Kidney (tissue), 14 donors: ENCODE results near the gene CREB1. TPM values are rescaled to one million over a fixed set of nuclear protein-coding genes. Genes with fewer than 3 reads are reported as not detected.

Experiments used
- DNase-seq, 5 donors: peaks; one replicate each; pipeline ENCODE4 v3.0.0-alpha.2; 2013 to 2020
- FAIRE-seq: peaks from 2 replicates; lab custom pipeline; 2012; peaks lifted over from hg19 to GRCh38; lab: Jason Lieb, UNC
- H3K27ac ChIP-seq, 2 donors: one replicate each; pipeline ENCODE4 v1.7.0; 2013; ENCODE audit warnings: low read depth in 2 of 2, low read length in 2 of 2, inconsistent platforms in 1 of 2
- H3K27me3 ChIP-seq: one replicate; pipeline ENCODE4 v1.7.1; 2013; ENCODE audit warnings: low read length, inconsistent platforms; ENCODE audit not compliant: control insufficient read depth, insufficient read depth
- H3K36me3 ChIP-seq, 3 donors: one replicate each; pipeline versions ENCODE4 v1.7.0 to v1.7.1; 2013; ENCODE audit warnings: low read length in 3 of 3, control low read depth in 1 of 3, inconsistent platforms in 1 of 3; ENCODE audit not compliant: insufficient read depth in 3 of 3, control insufficient read depth in 2 of 3
- H3K4me1 ChIP-seq, 3 donors: one replicate each; pipeline versions ENCODE4 v1.7.0 to v1.7.1; 2013; ENCODE audit warnings: low read length in 3 of 3, inconsistent platforms in 1 of 3, low read depth in 1 of 3; ENCODE audit not compliant: control insufficient read depth in 2 of 3, insufficient read depth in 2 of 3
- H3K4me3 ChIP-seq, 3 donors: one replicate each; pipeline versions ENCODE4 v1.7.0 to v1.8.1; 2013; ENCODE audit warnings: low read length in 3 of 3, control low read depth in 1 of 3, inconsistent platforms in 1 of 3
- H3K9ac ChIP-seq, 3 donors: one replicate each; pipeline versions ENCODE4 v1.7.0 to v1.7.1; 2013; ENCODE audit warnings: low read length in 3 of 3, control low read depth in 1 of 3, inconsistent platforms in 1 of 3
- H3K9me3 ChIP-seq, 3 donors: one replicate each; pipeline versions ENCODE4 v1.7.0 to v1.7.1; 2013; ENCODE audit warnings: low read length in 3 of 3, control low read depth in 1 of 3, inconsistent platforms in 1 of 3; ENCODE audit not compliant: control insufficient read depth in 2 of 3, insufficient read depth in 1 of 3
- intact Hi-C: fragments of 100-400 bp; cut with DNase I; formaldehyde crosslinking; loops from one replicate; pipeline ENCODE4 v1.11.1; 2022
- polyA plus RNA-seq: library from polyadenylated mRNA; stranded (reverse); fragments of 350-450 nt; fragmentation: Illumina TruSeq; extraction: RNeasy Lipid Tissue Mini Kit (QIAGEN cat#74804); gene quantifications from one replicate; pipeline ENCODE4 v1.2.3, GENCODE V29; 2014; ENCODE audit warnings: low read depth, low replicate concordance; ENCODE audit not compliant: insufficient read depth
- total RNA-seq: library from RNA; stranded (reverse); fragmentation: NEBNext Ultra II Directional; extraction: Animal tissue kit (Norgen Biotek cat#: 25700); gene quantifications from one replicate; pipeline ENCODE4 v1.2.1, GENCODE V29; 2021
- TF ChIP-seq, protein P1 (sequence below): IDR thresholded peaks from 3 replicates; pipeline ENCODE4 v1.5.1; 2012; ENCODE audit warnings: mild to moderate bottlenecking, moderate library complexity, borderline replicate concordance; ENCODE audit not compliant: insufficient read depth; ENCODE audit errors: extremely low read depth
- donor health status: control.
- donor health status: control.
- donor health status: control.
- donor health status: control.
- donor health status: control.
- donor health status: DM: yes; HTN: yes; CAD: no.
- donor health status: Normal renal cell carcinoma (clear cell type).

Gene CREB1
- total and polyA plus RNA-seq, 2 donors from 2014 or later, result 8.9 to 63.8 TPM

DNA sequence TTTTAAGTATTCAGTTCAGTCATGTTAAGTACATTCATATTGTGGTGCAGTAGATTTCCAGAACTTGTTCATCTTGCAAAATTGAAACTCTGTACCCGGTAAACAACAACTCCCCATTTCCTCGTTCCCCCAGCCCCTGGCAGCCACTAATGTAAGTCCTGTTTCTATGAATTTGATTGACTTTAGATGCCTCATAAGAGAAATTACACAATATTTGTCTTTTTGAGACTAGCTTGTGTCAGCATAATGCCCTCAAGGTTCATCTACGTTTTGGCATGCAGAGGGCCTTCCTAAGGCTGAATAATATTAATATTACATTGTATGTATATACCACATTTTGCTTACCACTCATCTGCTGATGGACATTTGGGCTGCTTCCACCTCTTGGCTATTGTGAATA lies 64.5 kb downstream of the CREB1 start:
- no peak for DNase-seq
- Histone ChIP-seq H3K9me3 (no peaks in the 10 kb centered on the region), H3K27me3 (no peaks in the 10 kb centered on the region), H3K4me1 (no peaks in the 10 kb centered on the region), H3K27ac (no peak overlapping the region), H3K4me3 (no peak overlapping the region), H3K9ac (no peak overlapping the region), H3K36me3 (peaks cover 2 to 4% (median 3%) of the 10 kb centered on the region in 3 donors)
- TF ChIP-seq, protein P1, sequence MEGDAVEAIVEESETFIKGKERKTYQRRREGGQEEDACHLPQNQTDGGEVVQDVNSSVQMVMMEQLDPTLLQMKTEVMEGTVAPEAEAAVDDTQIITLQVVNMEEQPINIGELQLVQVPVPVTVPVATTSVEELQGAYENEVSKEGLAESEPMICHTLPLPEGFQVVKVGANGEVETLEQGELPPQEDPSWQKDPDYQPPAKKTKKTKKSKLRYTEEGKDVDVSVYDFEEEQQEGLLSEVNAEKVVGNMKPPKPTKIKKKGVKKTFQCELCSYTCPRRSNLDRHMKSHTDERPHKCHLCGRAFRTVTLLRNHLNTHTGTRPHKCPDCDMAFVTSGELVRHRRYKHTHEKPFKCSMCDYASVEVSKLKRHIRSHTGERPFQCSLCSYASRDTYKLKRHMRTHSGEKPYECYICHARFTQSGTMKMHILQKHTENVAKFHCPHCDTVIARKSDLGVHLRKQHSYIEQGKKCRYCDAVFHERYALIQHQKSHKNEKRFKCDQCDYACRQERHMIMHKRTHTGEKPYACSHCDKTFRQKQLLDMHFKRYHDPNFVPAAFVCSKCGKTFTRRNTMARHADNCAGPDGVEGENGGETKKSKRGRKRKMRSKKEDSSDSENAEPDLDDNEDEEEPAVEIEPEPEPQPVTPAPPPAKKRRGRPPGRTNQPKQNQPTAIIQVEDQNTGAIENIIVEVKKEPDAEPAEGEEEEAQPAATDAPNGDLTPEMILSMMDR, result no peak
- intact Hi-C loops, result no loop called here
- FAIRE-seq, result no peak

DNA sequence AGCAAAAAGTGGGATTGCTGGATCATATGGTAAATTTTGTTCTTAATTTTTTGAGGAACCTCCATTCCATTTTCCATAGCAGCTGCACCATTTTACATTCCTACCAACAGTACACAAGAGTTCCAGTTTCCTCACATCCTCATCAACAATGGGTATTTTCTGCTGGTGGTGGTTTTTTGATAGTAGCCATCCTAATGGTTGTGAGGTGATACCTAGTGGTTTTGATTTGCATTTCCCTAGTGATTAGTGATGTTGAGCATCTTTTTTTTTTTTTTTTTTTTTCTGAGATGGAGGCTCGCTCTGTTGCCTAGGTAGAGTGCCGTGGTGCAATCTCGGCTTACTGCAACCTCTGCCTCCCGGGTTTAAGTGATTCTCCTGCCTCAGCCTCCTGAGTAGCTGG lies 65.0 kb downstream of the CREB1 start:
- Histone ChIP-seq H3K27ac (no peak overlapping the region), H3K4me3 (no peak overlapping the region), H3K27me3 (no peaks in the 10 kb centered on the region), H3K36me3 (peaks cover 2 to 4% (median 3%) of the 10 kb centered on the region in 3 donors), H3K9me3 (no peaks in the 10 kb centered on the region), H3K9ac (no peak overlapping the region), H3K4me1 (no peaks in the 10 kb centered on the region)
- TF ChIP-seq, protein P1, result no peak
- no peak for FAIRE-seq
- intact Hi-C loops, result no loop called here
- no peak for DNase-seq

DNA sequence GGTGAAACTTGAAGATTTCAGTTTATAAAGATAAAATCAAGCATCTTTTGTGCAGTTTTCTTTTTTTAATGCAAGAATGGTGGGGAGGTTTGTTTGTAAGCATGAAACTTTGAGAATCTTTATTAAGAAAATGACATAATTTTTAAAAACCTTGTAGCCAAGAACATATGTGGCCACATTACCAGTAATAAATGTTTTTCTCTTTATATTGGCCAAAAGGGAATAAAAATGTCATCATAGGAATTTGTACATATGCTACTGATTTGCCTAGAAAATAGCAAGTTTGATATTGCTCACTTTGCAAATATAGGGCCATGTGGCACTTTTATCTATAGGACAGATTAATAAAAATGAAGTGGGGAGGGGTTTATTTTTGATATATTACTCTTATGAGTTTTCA lies 69.9 kb downstream of the CREB1 start:
- DNase-seq (no peak), FAIRE-seq (no peak)
- Histone ChIP-seq H3K9me3 (no peaks in the 10 kb centered on the region), H3K27ac (no peak overlapping the region), H3K9ac (no peak overlapping the region), H3K4me3 (no peak overlapping the region), H3K27me3 (no peaks in the 10 kb centered on the region), H3K4me1 (no peaks in the 10 kb centered on the region), H3K36me3 (peaks cover under 1 to 4% (median 2%) of the 10 kb centered on the region in 3 donors)
- intact Hi-C loops, result no loop called here
- TF ChIP-seq, protein P1, result no peak

DNA sequence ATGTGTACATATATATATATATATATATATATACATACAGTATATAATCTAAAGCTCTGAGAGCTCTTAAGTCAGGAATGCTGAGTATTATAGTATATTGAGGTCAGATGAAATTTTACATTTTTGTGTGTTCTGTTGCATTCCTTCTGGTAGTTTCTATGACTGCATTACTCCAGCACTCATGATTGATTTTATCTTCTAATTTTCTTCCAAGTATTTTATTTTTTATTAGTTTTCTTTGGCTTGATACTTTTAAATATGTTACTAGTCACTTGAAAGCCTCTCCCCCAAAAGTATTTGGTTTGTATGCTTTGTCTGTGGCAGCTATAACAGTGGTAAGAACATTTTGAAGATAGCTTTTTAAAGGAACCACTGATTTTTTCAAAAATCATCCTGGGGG lies 70.5 kb downstream of the CREB1 start:
- no peak overlapping the region for H3K9ac ChIP-seq
- peaks cover 0 to 4% (median 2%) of the 10 kb centered on the region in 3 donors for H3K36me3 ChIP-seq
- no peaks in the 10 kb centered on the region for H3K9me3 ChIP-seq
- intact Hi-C loops, result no loop called here
- H3K27me3 ChIP-seq, result no peaks in the 10 kb centered on the region
- no peak for DNase-seq
- no peaks in the 10 kb centered on the region for H3K4me1 ChIP-seq
- no peak overlapping the region for H3K27ac ChIP-seq
- no peak for FAIRE-seq
- TF ChIP-seq, protein P1, result no peak
- H3K4me3 ChIP-seq, result no peak overlapping the region
